ENCODE data around the gene CSRNP3. TPM values are rescaled to one million over a fixed set of nuclear protein-coding genes. Genes with fewer than 3 reads are reported as not detected.

CSRNP3 gene
- total RNA-seq, 1 donor from 2014 or later: 1.5 TPM

DNA sequence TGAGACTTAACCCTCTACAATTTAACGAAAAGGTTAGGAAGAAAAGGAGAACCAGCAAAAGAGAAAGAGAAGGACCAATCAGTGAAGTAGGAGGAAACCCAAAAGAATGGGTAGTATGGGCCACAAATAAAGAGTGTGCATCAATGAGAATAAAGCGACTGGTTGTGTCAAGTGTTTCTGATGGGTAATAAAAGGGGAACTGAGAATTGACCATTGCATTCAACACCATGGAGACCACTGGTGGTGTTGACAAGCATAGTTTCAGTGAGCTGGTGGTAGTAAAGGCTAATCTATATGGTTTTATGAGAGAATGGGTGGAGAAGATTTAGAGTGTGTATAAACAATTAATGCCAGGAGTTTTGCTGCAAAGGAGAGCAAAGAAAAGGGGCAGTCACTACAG is 75.4 kb downstream of the CSRNP3 start:
- Mint-ChIP-seq H3K4me1 (ENCODE audit: unreplicated experiment) (no peaks in the 10 kb centered on the region), H3K27me3 (ENCODE audit: unreplicated experiment) (no peaks in the 10 kb centered on the region), H3K4me3 (ENCODE audit: unreplicated experiment) (no peak overlapping the region), H3K9me3 (ENCODE audit: unreplicated experiment) (no peaks in the 10 kb centered on the region), H3K36me3 (ENCODE audit: unreplicated experiment) (no peaks in the 10 kb centered on the region), H3K27ac (ENCODE audit: unreplicated experiment) (no peak overlapping the region)
- no peak for DNase-seq (ENCODE audit: extremely low spot score, unreplicated experiment)
- TF ChIP-seq, protein P1, sequence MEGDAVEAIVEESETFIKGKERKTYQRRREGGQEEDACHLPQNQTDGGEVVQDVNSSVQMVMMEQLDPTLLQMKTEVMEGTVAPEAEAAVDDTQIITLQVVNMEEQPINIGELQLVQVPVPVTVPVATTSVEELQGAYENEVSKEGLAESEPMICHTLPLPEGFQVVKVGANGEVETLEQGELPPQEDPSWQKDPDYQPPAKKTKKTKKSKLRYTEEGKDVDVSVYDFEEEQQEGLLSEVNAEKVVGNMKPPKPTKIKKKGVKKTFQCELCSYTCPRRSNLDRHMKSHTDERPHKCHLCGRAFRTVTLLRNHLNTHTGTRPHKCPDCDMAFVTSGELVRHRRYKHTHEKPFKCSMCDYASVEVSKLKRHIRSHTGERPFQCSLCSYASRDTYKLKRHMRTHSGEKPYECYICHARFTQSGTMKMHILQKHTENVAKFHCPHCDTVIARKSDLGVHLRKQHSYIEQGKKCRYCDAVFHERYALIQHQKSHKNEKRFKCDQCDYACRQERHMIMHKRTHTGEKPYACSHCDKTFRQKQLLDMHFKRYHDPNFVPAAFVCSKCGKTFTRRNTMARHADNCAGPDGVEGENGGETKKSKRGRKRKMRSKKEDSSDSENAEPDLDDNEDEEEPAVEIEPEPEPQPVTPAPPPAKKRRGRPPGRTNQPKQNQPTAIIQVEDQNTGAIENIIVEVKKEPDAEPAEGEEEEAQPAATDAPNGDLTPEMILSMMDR (IDR thresholded peaks at IDR 0.05): no peak

DNA sequence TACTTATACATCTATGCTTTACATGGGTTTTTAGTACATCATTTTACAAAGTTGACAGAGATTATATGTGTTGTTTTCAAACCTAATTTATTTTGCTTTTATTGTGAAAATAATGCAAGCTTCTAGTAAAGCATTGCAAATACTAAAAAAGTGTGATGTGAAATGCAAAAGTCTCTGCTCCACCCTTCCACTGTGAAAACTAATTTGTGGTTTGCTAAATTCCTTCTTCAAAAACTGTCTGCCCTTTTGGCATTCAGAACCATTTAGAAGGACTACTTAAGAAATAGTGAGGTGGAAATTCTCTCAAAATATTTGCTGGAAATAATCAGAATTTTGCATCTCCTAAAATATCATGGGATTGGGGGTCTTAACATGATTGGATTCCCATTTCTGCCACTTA is 78.4 kb downstream of the CSRNP3 start:
- Mint-ChIP-seq H3K4me1 (ENCODE audit: unreplicated experiment) (no peaks in the 10 kb centered on the region), H3K27me3 (ENCODE audit: unreplicated experiment) (peaks cover 2% of the 10 kb centered on the region), H3K9me3 (ENCODE audit: unreplicated experiment) (no peaks in the 10 kb centered on the region), H3K36me3 (ENCODE audit: unreplicated experiment) (no peaks in the 10 kb centered on the region), H3K4me3 (ENCODE audit: unreplicated experiment) (no peak overlapping the region), H3K27ac (ENCODE audit: unreplicated experiment) (no peak overlapping the region)
- TF ChIP-seq, protein P1 (IDR thresholded peaks at IDR 0.05): no peak
- no peak for DNase-seq (ENCODE audit: extremely low spot score, unreplicated experiment)

DNA sequence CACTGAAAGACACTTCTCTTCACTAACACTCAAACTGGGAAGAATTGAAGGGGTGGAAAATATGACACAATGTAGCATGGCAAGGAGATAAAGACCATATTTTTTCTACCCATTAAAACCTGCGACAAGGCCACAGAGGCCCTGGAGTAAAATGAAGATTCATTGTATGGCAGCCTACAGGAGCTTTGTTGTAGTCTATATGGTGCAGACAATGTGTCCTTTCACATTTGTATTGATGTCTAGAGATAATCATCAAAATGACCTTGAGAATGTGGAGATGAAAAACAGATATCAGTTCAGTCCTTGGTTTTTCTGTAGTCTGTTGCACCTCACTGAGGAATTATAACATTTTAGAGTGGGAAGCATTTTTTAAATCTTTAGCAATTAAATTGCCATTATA is 80.1 kb downstream of the CSRNP3 start:
- no peak for DNase-seq (ENCODE audit: extremely low spot score, unreplicated experiment)
- Mint-ChIP-seq H3K27ac (ENCODE audit: unreplicated experiment) (no peak overlapping the region), H3K27me3 (ENCODE audit: unreplicated experiment) (peaks cover 2% of the 10 kb centered on the region), H3K36me3 (ENCODE audit: unreplicated experiment) (no peaks in the 10 kb centered on the region), H3K4me3 (ENCODE audit: unreplicated experiment) (no peak overlapping the region), H3K4me1 (ENCODE audit: unreplicated experiment) (no peaks in the 10 kb centered on the region), H3K9me3 (ENCODE audit: unreplicated experiment) (no peaks in the 10 kb centered on the region)
- TF ChIP-seq, protein P1 (IDR thresholded peaks at IDR 0.05): no peak

DNA sequence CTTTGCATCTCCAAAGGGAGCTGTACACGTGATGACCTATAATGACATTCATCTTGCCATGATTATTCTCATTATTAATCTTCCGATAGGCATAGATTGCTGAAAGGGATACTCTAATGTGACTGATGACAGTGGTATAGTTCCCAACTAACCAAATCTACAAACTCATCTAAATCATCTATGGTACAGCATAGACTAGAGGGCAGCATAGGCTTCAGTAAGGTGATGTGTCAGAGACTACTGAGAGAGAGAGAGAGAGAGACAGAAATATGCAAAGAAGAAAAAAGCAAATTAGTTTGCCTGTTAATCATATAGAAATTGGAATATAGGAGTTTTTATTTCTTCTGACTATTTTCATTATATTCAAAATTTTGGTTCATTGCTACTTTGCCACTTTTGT is 89.3 kb downstream of the CSRNP3 start:
- H3K9me3 Mint-ChIP-seq (ENCODE audit: unreplicated experiment): no peaks in the 10 kb centered on the region
- H3K27me3 Mint-ChIP-seq (ENCODE audit: unreplicated experiment): peaks cover 3% of the 10 kb centered on the region
- no peaks in the 10 kb centered on the region for H3K4me1 Mint-ChIP-seq (ENCODE audit: unreplicated experiment)
- H3K4me3 Mint-ChIP-seq (ENCODE audit: unreplicated experiment): no peak overlapping the region
- no peaks in the 10 kb centered on the region for H3K36me3 Mint-ChIP-seq (ENCODE audit: unreplicated experiment)
- TF ChIP-seq, protein P1 (IDR thresholded peaks at IDR 0.05): no peak
- H3K27ac Mint-ChIP-seq (ENCODE audit: unreplicated experiment): no peak overlapping the region
- DNase-seq (ENCODE audit: extremely low spot score, unreplicated experiment): no peak

DNA sequence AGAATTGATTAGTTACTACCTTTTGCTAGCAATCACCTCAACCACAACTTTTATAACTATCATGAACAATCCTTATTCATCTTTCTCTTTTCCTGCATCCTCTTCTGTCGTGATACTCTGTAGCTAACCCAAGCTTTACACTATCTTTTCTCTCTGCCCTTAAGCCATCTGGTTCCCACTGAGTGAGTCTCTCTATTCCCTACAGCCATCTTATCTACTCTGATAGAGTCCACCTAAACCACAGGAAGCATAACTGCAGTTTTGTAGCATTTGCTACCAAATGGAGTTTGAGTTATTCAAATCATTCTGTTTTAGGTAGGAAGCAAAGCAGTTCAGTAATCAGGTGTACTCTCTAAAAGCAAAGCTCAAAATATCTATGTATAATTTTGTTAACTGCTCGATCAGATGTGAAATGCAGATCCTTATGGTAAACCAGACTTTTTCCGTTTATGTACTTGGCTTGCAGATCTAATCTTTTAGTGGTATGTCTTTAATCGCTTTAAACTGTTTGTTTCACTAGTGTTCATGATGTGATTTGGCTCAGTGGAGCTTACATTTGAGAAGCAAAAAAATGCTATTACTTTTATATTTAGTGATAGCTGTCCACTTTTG is 91.0 kb downstream of the CSRNP3 start:
- TF ChIP-seq, protein P1 (IDR thresholded peaks at IDR 0.05): no peak
- Mint-ChIP-seq H3K4me3 (ENCODE audit: unreplicated experiment) (no peak overlapping the region), H3K9me3 (ENCODE audit: unreplicated experiment) (no peaks in the 10 kb centered on the region), H3K27ac (ENCODE audit: unreplicated experiment) (no peak overlapping the region), H3K4me1 (ENCODE audit: unreplicated experiment) (no peaks in the 10 kb centered on the region), H3K36me3 (ENCODE audit: unreplicated experiment) (no peaks in the 10 kb centered on the region), H3K27me3 (ENCODE audit: unreplicated experiment) (peaks cover 3% of the 10 kb centered on the region)
- no peak for DNase-seq (ENCODE audit: extremely low spot score, unreplicated experiment)
